HepG2 (cell line): Measurements from ENCODE around the gene TSHZ2. TPM values are rescaled to one million over a fixed set of nuclear protein-coding genes. Genes with fewer than 3 reads are reported as not detected.
A peak's percentile ranks its signal among the peaks of the same experiment; 100 is the strongest.

Experiments used
- ATAC-seq: fragments of 200-7000 bp; cut with Tn5 transposase; 3 replicates; pipeline ENCODE4 v1.9.1; 2020; ENCODE audit warnings: mild to moderate bottlenecking, moderate library complexity
- BruUV-seq: library from RNA; stranded (reverse); fragments of 400-500 nt; replicated peaks from 2 replicates; lab custom pipeline; 2021; lab: Mats Ljungman, UMichigan
- CTCF ChIA-PET: fragments of 300-600 bp; formaldehyde crosslinking; extraction: SDS; loops from one replicate; lab custom pipeline; 2021; ENCODE audit warnings: low total read pairs, inconsistent platforms, low intra/inter-chr PET ratio; lab: Yijun Ruan, JAX
- POLR2A ChIA-PET: fragments of 350-600 bp; sonication (Branson Sonifier 250); formaldehyde crosslinking; loops from one replicate; lab custom pipeline; 2020; ENCODE audit warnings: antibody characterized with exemption, inconsistent platforms; lab: Yijun Ruan, JAX
- DNase-seq: peaks from one replicate; pipeline ENCODE4 v3.0.0-alpha.2; 2015; ENCODE audit warnings: low spot score
- FAIRE-seq: peaks from 3 replicates; lab custom pipeline; 2011; peaks lifted over from hg19 to GRCh38; lab: Jason Lieb, UNC
- H2AFZ ChIP-seq: one replicate; pipeline ENCODE4 v1.6.1; 2011; ENCODE audit warnings: low read length, inconsistent platforms
- H3K27ac ChIP-seq: fragments of 300-600 bp; 3 replicates; pipeline ENCODE4 v1.8.0; 2011; ENCODE audit warnings: mixed run types, mild to moderate bottlenecking, mixed read lengths, low read length, inconsistent platforms; ENCODE audit not compliant: insufficient read depth; ENCODE audit errors: extremely low read length
- H3K27me3 ChIP-seq, 2 experiments: fragments of 200-600 bp in 1 of 2; 2 replicates in 1 of 2; 3 replicates in 1 of 2; pipeline versions ENCODE4 v1.6.0 to v1.8.0; 2011; ENCODE audit warnings: low read length in 2 of 2, mild to moderate bottlenecking in 2 of 2, moderate library complexity in 2 of 2, inconsistent platforms in 1 of 2; ENCODE audit not compliant: insufficient read depth in 2 of 2, control insufficient read depth in 1 of 2
- H3K36me3 ChIP-seq, 2 experiments: fragments of 200-600 bp in 1 of 2; replicated peaks in 1 of 2; 2 replicates in 1 of 2; 3 replicates in 1 of 2; pipeline versions ENCODE4 v1.5.1 to v1.8.0; 2011; ENCODE audit warnings: low read length in 2 of 2, inconsistent platforms in 1 of 2; ENCODE audit not compliant: insufficient read depth in 2 of 2, control insufficient read depth in 1 of 2
- H3K4me1 ChIP-seq: 2 replicates; pipeline ENCODE4 v1.5.1; 2012; ENCODE audit warnings: low read length, inconsistent platforms; ENCODE audit not compliant: insufficient read depth
- H3K4me2 ChIP-seq: 2 replicates; pipeline ENCODE4 v1.6.0; 2011; ENCODE audit warnings: low read depth, low read length, inconsistent platforms
- H3K4me3 ChIP-seq, 3 experiments: fragments of 200-600 bp in 1 of 3; sonication (generic), shearing (Covaris generic) in 1 of 3; replicated peaks in 1 of 3; 2 replicates each; pipeline ENCODE4 v1.5.1; 2011 to 2016; ENCODE audit warnings: low read length in 3 of 3, inconsistent platforms in 2 of 3, low read depth in 2 of 3, mild to moderate bottlenecking in 2 of 3, control low read depth in 1 of 3, mixed read lengths in 1 of 3; ENCODE audit not compliant: insufficient read depth in 1 of 3
- H3K79me2 ChIP-seq: one replicate; pipeline ENCODE4 v1.6.1; 2011; ENCODE audit warnings: low read length, inconsistent platforms; ENCODE audit not compliant: insufficient read depth
- H3K9ac ChIP-seq: 2 replicates; pipeline ENCODE4 v1.6.0; 2011; ENCODE audit warnings: mild to moderate bottlenecking, low read depth, low read length, inconsistent platforms; ENCODE audit not compliant: insufficient read depth
- H3K9me3 ChIP-seq: 2 replicates; pipeline ENCODE4 v1.5.1; 2012; ENCODE audit warnings: mild to moderate bottlenecking, low read length
- H4K20me1 ChIP-seq: 2 replicates; pipeline ENCODE4 v1.6.0; 2011; ENCODE audit warnings: inconsistent platforms, mild to moderate bottlenecking, low read length, moderate library complexity; ENCODE audit not compliant: insufficient read depth
- ZBTB1 ChIP-seq: sonication (generic); formaldehyde crosslinking; IDR thresholded peaks from 2 replicates; pipeline ENCODE4 v1.4.0; 2020; ENCODE audit warnings: missing genetic modification reagents, borderline replicate concordance
- ZNF432 ChIP-seq: sonication (generic); formaldehyde crosslinking; IDR thresholded peaks from 2 replicates; pipeline ENCODE4 v1.5.0; 2020; ENCODE audit warnings: missing genetic modification reagents, mild to moderate bottlenecking, borderline replicate concordance
- WGBS: methylation state at CpG from one replicate; pipeline ENCODE4 v1.1.6; 2017; ENCODE audit warnings: low lambda C conversion rate; 5-methylcytosine and 5-hydroxymethylcytosine counted together
- in situ Hi-C: cut with HindIII; loops from 2 replicates; pipeline ENCODE4 v1.10.0; 2017; ENCODE audit warnings: low pct_unique_long_range_greater_than_20kb; ENCODE audit not compliant: extremely low pct_ligation_motif_present
- intact Hi-C: fragments of 100-400 bp; cut with micrococcal nuclease; formaldehyde crosslinking; loops from one replicate; pipeline ENCODE4 v1.10.0; 2022; ENCODE audit not compliant: unreplicated experiment
- polyA plus RNA-seq, 8 experiments: library from polyadenylated mRNA; depleted of rRNA in 3 of 8; stranded (reverse) in 7 of 8; unstranded in 1 of 8; fragments of >200 nt; fragmentation: Illumina TruSeq in 4 of 8; extraction: Trizol in 4 of 8; gene quantifications; 2 replicates each; pipeline versions ENCODE4 v1.2.1 to v1.2.3, GENCODE V29; 2011 to 2016; ENCODE audit warnings: low read depth in 4 of 8, missing spikeins in 1 of 8, mixed read lengths in 1 of 8; ENCODE audit not compliant: insufficient read depth in 1 of 8
- total RNA-seq, 5 experiments: library from RNA; depleted of rRNA; stranded (reverse); fragments of >200 nt; fragmentation: Illumina TruSeq; extraction: Trizol; gene quantifications; 2 replicates each; pipeline ENCODE4 v1.2.3, GENCODE V29; 2016; ENCODE audit warnings: low read depth in 1 of 5
- TF ChIP-seq, protein P1 (sequence below): fragments of 450-650 bp; IDR thresholded peaks from 2 replicates; pipeline ENCODE4 v1.6.1; 2016

Gene TSHZ2
- total and polyA plus RNA-seq, 2 of the 13 experiments (the other 11 are each of a cell fraction or from before 2014, with no cell fraction given): 0.01 TPM; not detected in 1

GRCh38 chr20:53359425-53359824 lies 387.3 kb downstream of the TSHZ2 start:
- Histone ChIP-seq H3K9me3 (peaks cover 11% of the 10 kb centered on the region), H3K79me2 (no peaks in the 10 kb centered on the region), H3K4me3 (no peak overlapping the region), H3K4me2 (no peak overlapping the region), H3K9ac (no peak overlapping the region), H3K27me3 (no peaks in the 10 kb centered on the region), H3K4me1 (no peaks in the 10 kb centered on the region), H4K20me1 (no peaks in the 10 kb centered on the region), H3K27ac (no peak overlapping the region), H3K36me3 (no peaks in the 10 kb centered on the region), H2AFZ (no peak overlapping the region)
- no TSS peak for BruUV-seq
- WGBS: 32% methylated on average over 7 of the region's 7 CpGs
- ChIA-PET POLR2A (no interaction called here), CTCF (no interaction called here)
- no peak for ATAC-seq
- TF ChIP-seq, protein P1, sequence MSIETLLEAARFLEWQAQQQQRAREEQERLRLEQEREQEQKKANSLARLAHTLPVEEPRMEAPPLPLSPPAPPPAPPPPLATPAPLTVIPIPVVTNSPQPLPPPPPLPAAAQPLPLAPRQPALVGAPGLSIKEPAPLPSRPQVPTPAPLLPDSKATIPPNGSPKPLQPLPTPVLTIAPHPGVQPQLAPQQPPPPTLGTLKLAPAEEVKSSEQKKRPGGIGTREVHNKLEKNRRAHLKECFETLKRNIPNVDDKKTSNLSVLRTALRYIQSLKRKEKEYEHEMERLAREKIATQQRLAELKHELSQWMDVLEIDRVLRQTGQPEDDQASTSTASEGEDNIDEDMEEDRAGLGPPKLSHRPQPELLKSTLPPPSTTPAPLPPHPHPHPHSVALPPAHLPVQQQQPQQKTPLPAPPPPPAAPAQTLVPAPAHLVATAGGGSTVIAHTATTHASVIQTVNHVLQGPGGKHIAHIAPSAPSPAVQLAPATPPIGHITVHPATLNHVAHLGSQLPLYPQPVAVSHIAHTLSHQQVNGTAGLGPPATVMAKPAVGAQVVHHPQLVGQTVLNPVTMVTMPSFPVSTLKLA: peak; percentile 77
- TF ChIP-seq ZBTB1 (CRISPR knock-in tag) (no peak), ZNF432 (CRISPR knock-in tag) (no peak)
- DNase-seq: no peak
- no peak for FAIRE-seq
- in situ Hi-C loops (no loop called here), intact Hi-C loops (no loop called here)

GRCh38 chr20:53360852-53361251 lies 388.7 kb downstream of the TSHZ2 start:
- no peaks in the 10 kb centered on the region for H3K36me3 ChIP-seq
- BruUV-seq: no TSS peak
- intact Hi-C loops: no loop called here
- H3K4me2 ChIP-seq: no peak overlapping the region
- H3K9ac ChIP-seq: no peak overlapping the region
- no peak overlapping the region for H2AFZ ChIP-seq
- H3K27me3 ChIP-seq: no peaks in the 10 kb centered on the region
- H3K79me2 ChIP-seq: no peaks in the 10 kb centered on the region
- H3K4me3 ChIP-seq: no peak overlapping the region
- H3K27ac ChIP-seq: no peak overlapping the region
- ChIA-PET POLR2A (no interaction called here), CTCF (no interaction called here)
- WGBS: 18% methylated on average over 6 of the region's 6 CpGs
- DNase-seq (no peak), FAIRE-seq (no peak), ATAC-seq (no peak)
- no peaks in the 10 kb centered on the region for H4K20me1 ChIP-seq
- in situ Hi-C loops: no loop called here
- TF ChIP-seq ZNF432 (CRISPR knock-in tag): no peak
- H3K4me1 ChIP-seq: peaks cover 3% of the 10 kb centered on the region
- peaks cover 6% of the 10 kb centered on the region for H3K9me3 ChIP-seq
